ENCODE data around the gene JOSD1. TPM values are rescaled to one million over a fixed set of nuclear protein-coding genes. Genes with fewer than 3 reads are reported as not detected.

JOSD1 gene
- polyA plus RNA-seq, 4 donors: 37.1 to 54.1 (median 39.0) TPM

GRCh38 chr22:38733724-38734381 lies 33.1 kb upstream of the JOSD1 start:
- DNase-seq (ENCODE audit: low read depth in 4 of 4, low spot score in 3 of 4): no peak

- no peak for DNase-seq (ENCODE audit: low read depth in 4 of 4, low spot score in 3 of 4)
Observed at GRCh38 chr22:38733329-38733723, 32.6 kb upstream of the JOSD1 start.

GRCh38 chr22:38732251-38732815 lies 31.6 kb upstream of the JOSD1 start:
- no peak for DNase-seq (ENCODE audit: low read depth in 4 of 4, low spot score in 3 of 4)

GRCh38 chr22:38731703-38732161 lies 31.0 kb upstream of the JOSD1 start:
- no peak for DNase-seq (ENCODE audit: low read depth in 4 of 4, low spot score in 3 of 4)

GRCh38 chr22:38730411-38730871 lies 29.7 kb upstream of the JOSD1 start:
- DNase-seq (ENCODE audit: low read depth in 4 of 4, low spot score in 3 of 4): no peak

- DNase-seq (ENCODE audit: low read depth in 4 of 4, low spot score in 3 of 4): no peak
Observed at GRCh38 chr22:38729946-38730345, 29.2 kb upstream of the JOSD1 start.

GRCh38 chr22:38728871-38729796 lies 28.4 kb upstream of the JOSD1 start:
- DNase-seq (ENCODE audit: low read depth in 4 of 4, low spot score in 3 of 4): no peak

- DNase-seq (ENCODE audit: low read depth in 4 of 4, low spot score in 3 of 4): no peak
Observed at GRCh38 chr22:38727530-38728451, 27.0 kb upstream of the JOSD1 start.

GRCh38 chr22:38727123-38727522 lies 26.4 kb upstream of the JOSD1 start:
- DNase-seq (ENCODE audit: low read depth in 4 of 4, low spot score in 3 of 4): no peak

GRCh38 chr22:38725900-38726655 lies 25.3 kb upstream of the JOSD1 start:
- DNase-seq (ENCODE audit: low read depth in 4 of 4, low spot score in 3 of 4): no peak

GRCh38 chr22:38724926-38725571 lies 24.3 kb upstream of the JOSD1 start:
- DNase-seq (ENCODE audit: low read depth in 4 of 4, low spot score in 3 of 4): no peak

- no peak for DNase-seq (ENCODE audit: low read depth in 4 of 4, low spot score in 3 of 4)
Observed at GRCh38 chr22:38724176-38724575, 23.4 kb upstream of the JOSD1 start.

GRCh38 chr22:38721551-38721950 lies 20.8 kb upstream of the JOSD1 start:
- DNase-seq (ENCODE audit: low read depth in 4 of 4, low spot score in 3 of 4): no peak

- DNase-seq (ENCODE audit: low read depth in 4 of 4, low spot score in 3 of 4): no peak
Observed at GRCh38 chr22:38720350-38720749, 19.6 kb upstream of the JOSD1 start.

GRCh38 chr22:38719196-38719595 lies 18.5 kb upstream of the JOSD1 start:
- no peak for DNase-seq (ENCODE audit: low read depth in 4 of 4, low spot score in 3 of 4)

GRCh38 chr22:38718414-38718813 lies 17.7 kb upstream of the JOSD1 start:
- DNase-seq (ENCODE audit: low read depth in 4 of 4, low spot score in 3 of 4): no peak

GRCh38 chr22:38717244-38717643 lies 16.5 kb upstream of the JOSD1 start:
- DNase-seq (ENCODE audit: low read depth in 4 of 4, low spot score in 3 of 4): no peak

GRCh38 chr22:38716826-38717225 lies 16.1 kb upstream of the JOSD1 start:
- DNase-seq (ENCODE audit: low read depth in 4 of 4, low spot score in 3 of 4): no peak

GRCh38 chr22:38716271-38716670 lies 15.5 kb upstream of the JOSD1 start:
- DNase-seq (ENCODE audit: low read depth in 4 of 4, low spot score in 3 of 4): no peak
